IMR-90 (cell line): ENCODE data around the gene OCIAD1.

Source experiments
- CTCF ChIP-seq: conservative IDR thresholded peaks from 2 replicates; pipeline ENCODE4 v1.5.1; 2012; ENCODE audit warnings: mild to moderate bottlenecking, low read depth, low read length, improper control_type of control experiment
- MXI1 ChIP-seq: IDR thresholded peaks from 2 replicates; pipeline ENCODE4 v1.6.1; 2012; ENCODE audit warnings: low read depth, mild to moderate bottlenecking, low read length, moderate library complexity, borderline replicate concordance
- POLR2A ChIP-seq: IDR thresholded peaks from 2 replicates; pipeline ENCODE4 v1.6.1; 2012; ENCODE audit warnings: mild to moderate bottlenecking, low read depth, low read length

- TF ChIP-seq POLR2A (no peak), MXI1 (no peak), CTCF (no peak)
Observed at GRCh38 chr4:48899432-48899749, 68.5 kb downstream of the OCIAD1 start.
